ENCODE data around the gene ADO. TPM values are rescaled to one million over a fixed set of nuclear protein-coding genes. Genes with fewer than 3 reads are reported as not detected.

ADO gene
- polyA plus RNA-seq, 1 experiment = 7.8 TPM

DNA sequence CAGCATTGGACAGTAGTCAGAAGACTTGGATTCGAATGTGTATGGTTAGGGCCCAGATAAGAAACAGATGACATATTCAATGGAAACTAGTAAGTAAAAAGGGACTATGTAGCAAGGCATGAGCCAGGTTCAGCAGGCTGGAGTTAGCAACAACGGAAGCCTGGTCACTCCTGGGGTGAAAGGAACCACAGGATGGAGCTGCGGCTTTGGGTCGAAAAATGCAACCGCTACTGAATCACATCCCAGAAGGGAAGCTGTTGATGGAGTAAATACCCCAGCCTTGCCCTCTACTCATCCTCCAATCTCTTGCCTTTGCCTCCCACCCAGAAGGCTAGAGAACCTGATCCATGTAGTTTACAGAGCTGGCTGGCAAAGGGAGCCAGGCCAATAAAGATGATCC lies 49.2 kb downstream of the ADO start:
- ChIA-PET POLR2A (no interaction called here), CTCF (no interaction called here)
- Histone ChIP-seq H3K4me3 (ENCODE audit: low read depth, low read length) (no peak overlapping the region), H3K27me3 (ENCODE audit: control insufficient read depth, insufficient read depth, low read length) (peaks cover 4% of the 10 kb centered on the region; the same call in 1 of the 2 replicates), H3K36me3 (ENCODE audit: control insufficient read depth, insufficient read depth, low read length) (no peaks in the 10 kb centered on the region)
- TF ChIP-seq, protein P1, sequence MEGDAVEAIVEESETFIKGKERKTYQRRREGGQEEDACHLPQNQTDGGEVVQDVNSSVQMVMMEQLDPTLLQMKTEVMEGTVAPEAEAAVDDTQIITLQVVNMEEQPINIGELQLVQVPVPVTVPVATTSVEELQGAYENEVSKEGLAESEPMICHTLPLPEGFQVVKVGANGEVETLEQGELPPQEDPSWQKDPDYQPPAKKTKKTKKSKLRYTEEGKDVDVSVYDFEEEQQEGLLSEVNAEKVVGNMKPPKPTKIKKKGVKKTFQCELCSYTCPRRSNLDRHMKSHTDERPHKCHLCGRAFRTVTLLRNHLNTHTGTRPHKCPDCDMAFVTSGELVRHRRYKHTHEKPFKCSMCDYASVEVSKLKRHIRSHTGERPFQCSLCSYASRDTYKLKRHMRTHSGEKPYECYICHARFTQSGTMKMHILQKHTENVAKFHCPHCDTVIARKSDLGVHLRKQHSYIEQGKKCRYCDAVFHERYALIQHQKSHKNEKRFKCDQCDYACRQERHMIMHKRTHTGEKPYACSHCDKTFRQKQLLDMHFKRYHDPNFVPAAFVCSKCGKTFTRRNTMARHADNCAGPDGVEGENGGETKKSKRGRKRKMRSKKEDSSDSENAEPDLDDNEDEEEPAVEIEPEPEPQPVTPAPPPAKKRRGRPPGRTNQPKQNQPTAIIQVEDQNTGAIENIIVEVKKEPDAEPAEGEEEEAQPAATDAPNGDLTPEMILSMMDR (IDR thresholded peaks at IDR 0.05; ENCODE audit: insufficient read depth, low read depth, low read length) = no peak
- DNase-seq (ENCODE audit: low read depth) = no peak

DNA sequence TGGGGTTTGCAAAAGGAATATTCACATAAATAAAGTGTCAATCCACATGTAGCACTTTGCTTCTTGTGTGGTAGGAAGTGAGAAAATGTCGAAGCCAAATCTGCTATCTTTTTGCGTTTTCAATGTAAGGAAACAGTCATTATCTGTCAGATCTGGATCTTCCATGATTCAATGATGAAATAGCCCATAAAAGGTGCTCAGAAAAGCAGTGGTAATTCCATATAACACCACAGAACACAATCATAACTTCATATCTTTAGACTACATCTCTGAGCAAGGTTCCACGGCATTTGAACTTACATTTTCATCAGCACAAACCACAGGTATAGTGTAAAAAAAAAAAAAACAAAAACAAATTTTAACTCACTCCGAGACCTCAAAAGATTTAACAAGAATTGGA lies 51.5 kb downstream of the ADO start:
- H3K36me3 ChIP-seq (ENCODE audit: control insufficient read depth, insufficient read depth, low read length) = no peaks in the 10 kb centered on the region
- no peak overlapping the region for H3K4me3 ChIP-seq (ENCODE audit: low read depth, low read length)
- TF ChIP-seq, protein P1 (IDR thresholded peaks at IDR 0.05; ENCODE audit: insufficient read depth, low read depth, low read length) = no peak
- ChIA-PET POLR2A (no interaction called here), CTCF (interaction anchor here (0.5 kb wide), 1 partner anchor 175 kb away, joined by 3 read pairs; no protein-coding TSS in a partner anchor)
- DNase-seq (ENCODE audit: low read depth) = no peak
- H3K27me3 ChIP-seq (ENCODE audit: control insufficient read depth, insufficient read depth, low read length) = peaks cover 4% of the 10 kb centered on the region

Other genes with a start within 250 kb of the ADO start
- gene EGR2, start 11.6 kb downstream of the ADO start, polyA plus RNA-seq (2011; rRNA removed) = 1.1 and 1.9 TPM in 2 replicates

Measured in BJ (cell line).